Endodermal cell (in vitro differentiated cells): Measurements from ENCODE around the gene STOML2. TPM values are rescaled to one million over a fixed set of nuclear protein-coding genes. Genes with fewer than 3 reads are reported as not detected.

ENCODE experiments used
- DNase-seq: peaks from one replicate; pipeline ENCODE4 v3.0.0-alpha.2; 2017
- H3K27ac ChIP-seq: 2 replicates; pipeline ENCODE4 v1.5.1; 2013; ENCODE audit warnings: mild to moderate bottlenecking, low read depth, low read length, moderate library complexity
- H3K27me3 ChIP-seq: 2 replicates; pipeline ENCODE4 v1.6.1; 2013; ENCODE audit warnings: mild to moderate bottlenecking, low read length, moderate library complexity; ENCODE audit not compliant: insufficient read depth, control insufficient read depth, poor library complexity, severe bottlenecking
- H3K36me3 ChIP-seq: 2 replicates; pipeline ENCODE4 v1.7.0; 2013; ENCODE audit warnings: mild to moderate bottlenecking, low read length, moderate library complexity; ENCODE audit not compliant: control insufficient read depth, insufficient read depth
- H3K4me1 ChIP-seq: one replicate; pipeline ENCODE4 v1.7.0; 2013; ENCODE audit warnings: low read length; ENCODE audit not compliant: control insufficient read depth, insufficient read depth
- H3K4me3 ChIP-seq: 2 replicates; pipeline ENCODE4 v1.5.1; 2013; ENCODE audit warnings: mild to moderate bottlenecking, low read length, moderate library complexity
- H3K9ac ChIP-seq: 2 replicates; pipeline ENCODE4 v1.6.1; 2013; ENCODE audit warnings: mild to moderate bottlenecking, low read length, moderate library complexity; ENCODE audit not compliant: poor library complexity, severe bottlenecking; ENCODE audit errors: extremely low read depth
- H3K9me3 ChIP-seq: 2 replicates; pipeline ENCODE4 v1.6.1; 2013; ENCODE audit warnings: mild to moderate bottlenecking, low read length, moderate library complexity; ENCODE audit not compliant: control insufficient read depth
- H3K27ac Mint-ChIP-seq: 2 replicates; pipeline ENCODE4 v1.8.0; 2020; ENCODE audit warnings: mixed read lengths
- H3K27me3 Mint-ChIP-seq: 2 replicates; pipeline ENCODE4 v1.8.0; 2021; ENCODE audit warnings: mild to moderate bottlenecking, mixed read lengths; ENCODE audit not compliant: insufficient read depth
- H3K36me3 Mint-ChIP-seq: 2 replicates; pipeline ENCODE4 v1.8.0; 2020; ENCODE audit warnings: low read depth, mixed read lengths
- H3K4me1 Mint-ChIP-seq: 2 replicates; pipeline ENCODE4 v1.8.0; 2020; ENCODE audit warnings: mixed read lengths
- H3K4me3 Mint-ChIP-seq: 2 replicates; pipeline ENCODE4 v1.8.0; 2020; ENCODE audit warnings: mild to moderate bottlenecking, moderate library complexity, mixed read lengths
- H3K9me3 Mint-ChIP-seq: 2 replicates; pipeline ENCODE4 v1.8.0; 2020; ENCODE audit warnings: mild to moderate bottlenecking, mixed read lengths
- WGBS, 2 experiments: methylation state at CpG; one replicate each; pipeline versions ENCODE4 v1.1.5 to v1.1.7; 2013; ENCODE audit warnings: missing lambda C conversion rate in 2 of 2, mixed read lengths in 1 of 2; ENCODE audit not compliant: insufficient coverage in 1 of 2, insufficient read length in 1 of 2; 5-methylcytosine and 5-hydroxymethylcytosine counted together
- total RNA-seq, 2 donors: library from RNA; stranded (reverse); fragmentation: NEBNext Ultra II Directional in 1 of 2; extraction: Animal tissue kit (Norgen Biotek cat#: 25700) in 1 of 2; gene quantifications; 2 replicates in 1 of 2; 3 replicates in 1 of 2; pipeline ENCODE4 v1.2.1, GENCODE V29; 2021
- TF ChIP-seq, protein P1 (sequence below): fragments of 200-600 bp; sonication (generic); conservative IDR thresholded peaks from 2 replicates; pipeline ENCODE4 v1.5.0; 2021; ENCODE audit warnings: antibody characterized with exemption, mild to moderate bottlenecking

Gene STOML2
- total RNA-seq, 2 donors from 2014 or later = 158 to 201 TPM

DNA sequence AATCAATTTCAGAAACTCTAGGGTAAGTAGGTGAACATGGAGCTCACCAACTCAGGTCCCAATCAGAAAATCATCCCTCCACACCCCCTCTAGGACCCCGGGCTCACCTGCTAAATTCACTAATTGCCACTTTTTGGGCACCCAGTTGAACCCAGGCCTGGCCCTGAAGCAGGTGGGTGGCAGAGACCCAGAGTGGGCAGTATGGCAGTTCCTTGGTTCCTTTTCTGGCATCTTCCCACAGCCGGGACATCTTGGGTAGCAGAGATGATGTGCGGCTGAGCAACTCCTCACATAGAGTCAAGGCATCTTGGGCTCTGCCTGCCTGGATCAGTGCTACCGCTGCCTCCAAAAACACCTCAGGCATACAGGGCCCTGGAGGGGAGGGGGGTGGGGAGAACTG lies 27.6 kb downstream of the STOML2 start:
- H3K36me3 ChIP-seq = peaks cover 51% of the 10 kb centered on the region
- H3K4me3 ChIP-seq = no peak overlapping the region
- Mint-ChIP-seq H3K27ac (no peak overlapping the region), H3K27me3 (no peaks in the 10 kb centered on the region), H3K9me3 (no peaks in the 10 kb centered on the region), H3K4me1 (peaks cover 21% of the 10 kb centered on the region), H3K4me3 (no peak overlapping the region), H3K36me3 (peaks cover 55% of the 10 kb centered on the region)
- H3K27me3 ChIP-seq = no peaks in the 10 kb centered on the region
- no peak for DNase-seq
- WGBS, 2 experiments = 94 to 100% methylated on average over 2 to 4 of the region's 4 CpGs
- TF ChIP-seq, protein P1, sequence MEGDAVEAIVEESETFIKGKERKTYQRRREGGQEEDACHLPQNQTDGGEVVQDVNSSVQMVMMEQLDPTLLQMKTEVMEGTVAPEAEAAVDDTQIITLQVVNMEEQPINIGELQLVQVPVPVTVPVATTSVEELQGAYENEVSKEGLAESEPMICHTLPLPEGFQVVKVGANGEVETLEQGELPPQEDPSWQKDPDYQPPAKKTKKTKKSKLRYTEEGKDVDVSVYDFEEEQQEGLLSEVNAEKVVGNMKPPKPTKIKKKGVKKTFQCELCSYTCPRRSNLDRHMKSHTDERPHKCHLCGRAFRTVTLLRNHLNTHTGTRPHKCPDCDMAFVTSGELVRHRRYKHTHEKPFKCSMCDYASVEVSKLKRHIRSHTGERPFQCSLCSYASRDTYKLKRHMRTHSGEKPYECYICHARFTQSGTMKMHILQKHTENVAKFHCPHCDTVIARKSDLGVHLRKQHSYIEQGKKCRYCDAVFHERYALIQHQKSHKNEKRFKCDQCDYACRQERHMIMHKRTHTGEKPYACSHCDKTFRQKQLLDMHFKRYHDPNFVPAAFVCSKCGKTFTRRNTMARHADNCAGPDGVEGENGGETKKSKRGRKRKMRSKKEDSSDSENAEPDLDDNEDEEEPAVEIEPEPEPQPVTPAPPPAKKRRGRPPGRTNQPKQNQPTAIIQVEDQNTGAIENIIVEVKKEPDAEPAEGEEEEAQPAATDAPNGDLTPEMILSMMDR = no peak
- H3K4me1 ChIP-seq = peaks cover 3% of the 10 kb centered on the region
- H3K9ac ChIP-seq = no peak overlapping the region
- no peak overlapping the region for H3K27ac ChIP-seq
- H3K9me3 ChIP-seq = no peaks in the 10 kb centered on the region

DNA sequence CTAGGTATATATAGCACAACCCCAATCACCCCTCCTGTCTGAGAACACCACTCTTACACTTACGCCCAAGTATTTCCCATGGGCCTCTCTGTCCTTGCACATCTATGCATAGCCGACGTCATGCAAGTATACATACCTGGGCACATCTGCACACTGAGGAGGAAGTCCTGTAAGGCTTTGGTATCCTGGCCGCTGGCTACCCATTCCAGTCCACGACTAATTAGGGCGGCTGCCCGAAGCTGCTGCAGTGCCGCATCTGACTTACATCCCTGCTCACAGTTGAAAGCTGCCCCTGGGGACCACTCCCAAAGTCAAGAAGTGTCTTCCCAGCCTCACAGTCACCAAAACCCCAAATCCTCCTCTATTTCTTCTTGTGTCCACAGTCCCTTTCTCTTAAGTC lies 28.1 kb downstream of the STOML2 start:
- Mint-ChIP-seq H3K4me1 (peaks cover 25% of the 10 kb centered on the region), H3K27ac (no peak overlapping the region), H3K9me3 (no peaks in the 10 kb centered on the region), H3K27me3 (no peaks in the 10 kb centered on the region), H3K36me3 (peaks cover 57% of the 10 kb centered on the region), H3K4me3 (no peak overlapping the region)
- Histone ChIP-seq H3K4me3 (no peak overlapping the region), H3K36me3 (peaks cover 57% of the 10 kb centered on the region), H3K9ac (no peak overlapping the region), H3K27me3 (no peaks in the 10 kb centered on the region), H3K27ac (no peak overlapping the region), H3K9me3 (no peaks in the 10 kb centered on the region), H3K4me1 (peaks cover 3% of the 10 kb centered on the region)
- DNase-seq = no peak
- TF ChIP-seq, protein P1 = no peak
- 94 to 97% methylated on average over 8 of the region's 8 CpGs for WGBS, 2 experiments

DNA sequence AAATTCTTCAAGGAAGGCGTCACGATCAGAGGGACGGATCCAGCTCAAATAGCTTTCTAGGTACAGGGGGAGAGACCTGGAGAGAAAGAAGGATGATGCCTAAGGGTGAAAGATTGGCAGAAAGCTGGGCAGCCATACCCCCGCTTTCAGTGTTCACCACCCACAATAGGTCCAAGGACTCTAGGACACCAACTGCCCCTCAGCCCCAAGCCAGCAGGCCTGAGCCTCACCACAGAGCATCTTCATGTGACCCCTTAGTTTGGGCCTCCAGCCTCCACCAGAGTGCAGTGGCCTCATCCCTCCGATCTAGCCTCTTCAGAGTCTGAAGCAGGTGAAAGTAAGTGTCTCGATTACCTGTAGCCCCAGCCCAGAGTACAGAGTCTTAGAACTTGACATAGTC lies 28.8 kb downstream of the STOML2 start:
- Mint-ChIP-seq H3K4me1 (peaks cover 27% of the 10 kb centered on the region), H3K27me3 (no peaks in the 10 kb centered on the region), H3K27ac (peak overlapping the region; percentile 97), H3K9me3 (no peaks in the 10 kb centered on the region), H3K36me3 (peaks cover 60% of the 10 kb centered on the region), H3K4me3 (no peak overlapping the region)
- Histone ChIP-seq H3K36me3 (peaks cover 63% of the 10 kb centered on the region), H3K27ac (no peak overlapping the region), H3K27me3 (no peaks in the 10 kb centered on the region), H3K9ac (no peak overlapping the region), H3K9me3 (no peaks in the 10 kb centered on the region), H3K4me3 (no peak overlapping the region), H3K4me1 (peaks cover 3% of the 10 kb centered on the region)
- WGBS, 2 experiments = 93 to 99% methylated on average over 6 of the region's 6 CpGs
- no peak for DNase-seq
- TF ChIP-seq, protein P1 = no peak
